GM18502 (cell line): ENCODE measurements around the gene PLA2G3.
"Not testable (repeated sequence)": the region's sequence is repeated elsewhere in the genome, so short reads cannot be mapped to it uniquely, and the experiment has no call there.

Experiments used
- ATAC-seq: cut with Tn5 transposase; IDR thresholded peaks from one replicate; pipeline ENCODE4 v1.9.1; 2021; ENCODE audit warnings: mild to moderate bottlenecking; ENCODE audit not compliant: unreplicated experiment, poor library complexity

PLA2G3 gene

GRCh38 chr22:31124811-31125465, 15.4 kb downstream of the PLA2G3 start:
- no peak for ATAC-seq

GRCh38 chr22:31124290-31124689, 16.0 kb downstream of the PLA2G3 start:
- no peak for ATAC-seq

GRCh38 chr22:31123292-31123602, 17.1 kb downstream of the PLA2G3 start:
- no peak for ATAC-seq

- no peak for ATAC-seq
Observed at GRCh38 chr22:31122532-31123291, 17.6 kb downstream of the PLA2G3 start, which contains the start of gene INPP5J. TSS of gene INPP5J (plus strand) at chr22:31122966. CDS start at chr22:31123015, 49 bp downstream.

- no peak for ATAC-seq
Observed at GRCh38 chr22:31122196-31122531, 18.1 kb downstream of the PLA2G3 start.

GRCh38 chr22:31121403-31121802, 18.9 kb downstream of the PLA2G3 start:
- no peak for ATAC-seq

GRCh38 chr22:31120642-31121041, 19.7 kb downstream of the PLA2G3 start:
- no peak for ATAC-seq

- ATAC-seq, result no peak
Observed at GRCh38 chr22:31120230-31120629, 20.1 kb downstream of the PLA2G3 start.

- ATAC-seq, result no peak
Observed at GRCh38 chr22:31119026-31119717, 21.1 kb downstream of the PLA2G3 start.

- ATAC-seq, result no peak
Observed at GRCh38 chr22:31118046-31118820, 22.1 kb downstream of the PLA2G3 start.

- ATAC-seq, result not testable (repeated sequence)
Observed at GRCh38 chr22:31112547-31113091, 27.7 kb downstream of the PLA2G3 start.

- peak; percentile 29 for ATAC-seq
Observed at GRCh38 chr22:31107894-31108218, 32.5 kb downstream of the PLA2G3 start.

GRCh38 chr22:31107178-31107893, 33.0 kb downstream of the PLA2G3 start, which contains the start of gene SELENOM:
TSS of gene SELENOM (minus strand) at chr22:31107568. CDS start at chr22:31107505, 63 bp downstream.
- peak; percentile 85 for ATAC-seq

GRCh38 chr22:31106731-31107177, 33.6 kb downstream of the PLA2G3 start:
- no peak for ATAC-seq

- no peak for ATAC-seq
Observed at GRCh38 chr22:31106001-31106571, 34.2 kb downstream of the PLA2G3 start.

- no peak for ATAC-seq
Observed at GRCh38 chr22:31105282-31105929, 34.9 kb downstream of the PLA2G3 start.

- no peak for ATAC-seq
Observed at GRCh38 chr22:31104869-31105268, 35.4 kb downstream of the PLA2G3 start.

GRCh38 chr22:31103899-31104694, 36.2 kb downstream of the PLA2G3 start:
- no peak for ATAC-seq
